OCI-LY1 (cell line): ENCODE measurements around the gene CDKN2B-AS1.

Experiments
- EZH2 ChIP-seq: fragments of 200-600 bp; sonication (generic), shearing (Covaris generic); IDR thresholded peaks from 2 replicates; pipeline ENCODE4 v1.8.0; 2017; ENCODE audit warnings: borderline replicate concordance, mixed run types, mild to moderate bottlenecking, antibody characterized with exemption, low read length, moderate library complexity, mixed read lengths
- TF ChIP-seq, protein P1 (sequence below): fragments of 200-600 bp; sonication (generic), shearing (Covaris generic); IDR thresholded peaks from 2 replicates; pipeline ENCODE4 v1.5.1; 2017; ENCODE audit warnings: mild to moderate bottlenecking, antibody characterized with exemption, low read length, moderate library complexity, mixed read lengths

DNA sequence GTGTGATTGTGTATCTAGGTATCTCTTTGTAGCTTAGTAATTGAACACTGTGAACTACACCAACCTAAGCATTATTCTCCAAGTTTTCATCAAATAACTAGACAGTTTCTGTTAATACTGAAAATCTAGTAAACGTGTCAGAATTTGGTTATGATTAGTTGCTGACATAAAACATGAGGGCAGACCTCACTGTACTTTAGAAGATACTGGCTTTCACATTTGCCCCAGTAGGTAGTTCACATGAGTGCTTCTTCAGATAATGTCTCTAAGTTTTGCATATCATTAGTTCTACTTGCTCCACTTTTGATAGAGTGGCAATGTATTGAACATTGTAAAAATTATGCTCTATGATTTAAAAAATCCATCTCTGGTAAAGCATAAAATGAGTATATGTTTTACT, 7.4 kb downstream of the CDKN2B-AS1 start:
- TF ChIP-seq, protein P1, sequence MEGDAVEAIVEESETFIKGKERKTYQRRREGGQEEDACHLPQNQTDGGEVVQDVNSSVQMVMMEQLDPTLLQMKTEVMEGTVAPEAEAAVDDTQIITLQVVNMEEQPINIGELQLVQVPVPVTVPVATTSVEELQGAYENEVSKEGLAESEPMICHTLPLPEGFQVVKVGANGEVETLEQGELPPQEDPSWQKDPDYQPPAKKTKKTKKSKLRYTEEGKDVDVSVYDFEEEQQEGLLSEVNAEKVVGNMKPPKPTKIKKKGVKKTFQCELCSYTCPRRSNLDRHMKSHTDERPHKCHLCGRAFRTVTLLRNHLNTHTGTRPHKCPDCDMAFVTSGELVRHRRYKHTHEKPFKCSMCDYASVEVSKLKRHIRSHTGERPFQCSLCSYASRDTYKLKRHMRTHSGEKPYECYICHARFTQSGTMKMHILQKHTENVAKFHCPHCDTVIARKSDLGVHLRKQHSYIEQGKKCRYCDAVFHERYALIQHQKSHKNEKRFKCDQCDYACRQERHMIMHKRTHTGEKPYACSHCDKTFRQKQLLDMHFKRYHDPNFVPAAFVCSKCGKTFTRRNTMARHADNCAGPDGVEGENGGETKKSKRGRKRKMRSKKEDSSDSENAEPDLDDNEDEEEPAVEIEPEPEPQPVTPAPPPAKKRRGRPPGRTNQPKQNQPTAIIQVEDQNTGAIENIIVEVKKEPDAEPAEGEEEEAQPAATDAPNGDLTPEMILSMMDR: no peak
- no peak for TF ChIP-seq EZH2
